Measurements from ENCODE around the gene CCND2.

GRCh38 chr12:4296751-4297150 lies 23.2 kb downstream of the CCND2 start:
- TF ChIP-seq, protein P1, sequence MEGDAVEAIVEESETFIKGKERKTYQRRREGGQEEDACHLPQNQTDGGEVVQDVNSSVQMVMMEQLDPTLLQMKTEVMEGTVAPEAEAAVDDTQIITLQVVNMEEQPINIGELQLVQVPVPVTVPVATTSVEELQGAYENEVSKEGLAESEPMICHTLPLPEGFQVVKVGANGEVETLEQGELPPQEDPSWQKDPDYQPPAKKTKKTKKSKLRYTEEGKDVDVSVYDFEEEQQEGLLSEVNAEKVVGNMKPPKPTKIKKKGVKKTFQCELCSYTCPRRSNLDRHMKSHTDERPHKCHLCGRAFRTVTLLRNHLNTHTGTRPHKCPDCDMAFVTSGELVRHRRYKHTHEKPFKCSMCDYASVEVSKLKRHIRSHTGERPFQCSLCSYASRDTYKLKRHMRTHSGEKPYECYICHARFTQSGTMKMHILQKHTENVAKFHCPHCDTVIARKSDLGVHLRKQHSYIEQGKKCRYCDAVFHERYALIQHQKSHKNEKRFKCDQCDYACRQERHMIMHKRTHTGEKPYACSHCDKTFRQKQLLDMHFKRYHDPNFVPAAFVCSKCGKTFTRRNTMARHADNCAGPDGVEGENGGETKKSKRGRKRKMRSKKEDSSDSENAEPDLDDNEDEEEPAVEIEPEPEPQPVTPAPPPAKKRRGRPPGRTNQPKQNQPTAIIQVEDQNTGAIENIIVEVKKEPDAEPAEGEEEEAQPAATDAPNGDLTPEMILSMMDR (IDR thresholded peaks at IDR 0.05; ENCODE audit: poor library complexity) = no peak
- no peak for TF ChIP-seq EZH2 (IDR thresholded peaks at IDR 0.05; ENCODE audit: borderline replicate concordance)

All from hepatocyte (in vitro differentiated cells).